ENCODE results near the gene SH3BP4. TPM values are rescaled to one million over a fixed set of nuclear protein-coding genes. Genes with fewer than 3 reads are reported as not detected.

SH3BP4 gene
- total RNA-seq, 2 donors from 2014 or later: 1.5 to 1.6 TPM

DNA sequence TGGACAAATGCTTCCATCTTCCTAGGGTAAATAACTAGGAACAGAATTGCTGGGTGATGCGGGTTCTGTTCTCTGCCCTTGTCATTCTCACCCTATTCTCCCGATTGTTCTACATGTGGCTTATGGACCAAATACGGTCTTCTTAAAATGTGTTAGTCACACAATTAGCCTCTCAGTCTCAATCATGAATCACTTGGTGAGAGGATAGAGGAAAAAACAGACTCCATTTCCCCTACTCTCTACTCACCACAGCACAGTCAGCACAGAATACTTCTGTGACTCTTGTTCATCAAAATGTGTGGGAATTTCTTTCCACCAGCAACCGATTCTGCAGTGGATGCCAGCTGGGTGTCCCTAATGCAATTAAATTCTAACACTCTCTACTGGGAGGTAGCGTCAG, 125.2 kb downstream of the SH3BP4 start:
- ATAC-seq (replicated peaks in 1 of 2): no peak
- H3K27me3 Mint-ChIP-seq (ENCODE audit: low read depth): no peaks in the 10 kb centered on the region
- H3K9me3 Mint-ChIP-seq: no peaks in the 10 kb centered on the region
- no peaks in the 10 kb centered on the region for H3K36me3 Mint-ChIP-seq (ENCODE audit: insufficient read depth in 2 of 2)
- DNase-seq: no peak
- H3K4me1 Mint-ChIP-seq (ENCODE audit: low read depth): no peaks in the 10 kb centered on the region
- no peak overlapping the region for H3K27ac Mint-ChIP-seq
- H3K4me3 Mint-ChIP-seq: no peak overlapping the region

DNA sequence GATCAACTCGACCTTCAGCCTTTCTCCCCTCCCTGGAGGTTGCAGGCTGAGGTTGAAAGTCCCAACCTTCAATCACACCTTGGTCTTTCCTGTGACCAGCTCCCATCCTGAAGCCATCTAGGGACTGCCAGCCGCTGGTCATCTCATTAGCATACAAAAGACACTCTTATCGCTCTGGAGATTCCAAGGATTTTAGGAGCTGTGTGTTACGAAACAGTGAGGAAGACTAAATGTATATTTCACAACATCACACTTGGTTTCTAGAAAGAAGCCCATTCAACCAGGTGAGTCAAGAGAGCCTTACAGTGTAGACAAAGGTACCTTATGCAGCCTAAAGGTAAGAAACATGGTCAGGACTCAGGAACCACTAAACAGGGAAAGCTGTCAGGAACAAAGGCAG, 126.4 kb downstream of the SH3BP4 start:
- H3K27ac Mint-ChIP-seq: no peak overlapping the region
- DNase-seq (no peak), ATAC-seq (replicated peaks in 1 of 2) (no peak)
- H3K9me3 Mint-ChIP-seq: no peaks in the 10 kb centered on the region
- no peak overlapping the region for H3K4me3 Mint-ChIP-seq
- no peaks in the 10 kb centered on the region for H3K36me3 Mint-ChIP-seq (ENCODE audit: insufficient read depth in 2 of 2)
- no peaks in the 10 kb centered on the region for H3K4me1 Mint-ChIP-seq (ENCODE audit: low read depth)
- H3K27me3 Mint-ChIP-seq (ENCODE audit: low read depth): no peaks in the 10 kb centered on the region

DNA sequence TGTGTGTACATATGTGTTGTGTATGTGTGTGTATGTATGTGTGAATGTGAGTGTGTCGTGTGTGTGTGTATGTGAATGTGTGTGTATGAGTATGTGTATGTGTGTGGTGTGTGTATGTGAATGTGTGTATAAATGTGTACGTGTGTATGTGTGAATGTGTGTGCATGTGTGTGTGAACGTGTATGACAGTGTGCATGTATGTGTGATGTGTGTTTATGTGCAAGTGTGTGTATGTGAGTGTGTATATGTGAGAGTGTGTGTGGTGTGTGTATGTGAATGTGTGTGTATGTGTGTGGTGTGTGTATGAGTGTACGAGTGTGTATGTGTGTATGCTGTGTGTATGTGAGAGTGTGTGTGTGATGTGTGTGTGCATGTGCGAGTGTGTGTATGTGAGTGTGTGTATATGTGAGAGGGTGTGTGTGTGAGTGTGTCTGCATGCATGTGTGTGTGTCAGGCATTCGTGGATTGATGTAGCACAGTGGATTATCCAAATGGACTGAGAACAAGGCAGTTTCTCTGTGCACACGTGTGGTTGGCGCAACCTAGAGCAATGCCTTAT, 127.2 kb downstream of the SH3BP4 start:
- Mint-ChIP-seq H3K27me3 (ENCODE audit: low read depth) (no peaks in the 10 kb centered on the region), H3K4me1 (ENCODE audit: low read depth) (no peaks in the 10 kb centered on the region), H3K27ac (no peak overlapping the region), H3K4me3 (no peak overlapping the region), H3K36me3 (ENCODE audit: insufficient read depth in 2 of 2) (no peaks in the 10 kb centered on the region), H3K9me3 (no peaks in the 10 kb centered on the region)
- no peak for ATAC-seq (replicated peaks in 1 of 2)
- no peak for DNase-seq

DNA sequence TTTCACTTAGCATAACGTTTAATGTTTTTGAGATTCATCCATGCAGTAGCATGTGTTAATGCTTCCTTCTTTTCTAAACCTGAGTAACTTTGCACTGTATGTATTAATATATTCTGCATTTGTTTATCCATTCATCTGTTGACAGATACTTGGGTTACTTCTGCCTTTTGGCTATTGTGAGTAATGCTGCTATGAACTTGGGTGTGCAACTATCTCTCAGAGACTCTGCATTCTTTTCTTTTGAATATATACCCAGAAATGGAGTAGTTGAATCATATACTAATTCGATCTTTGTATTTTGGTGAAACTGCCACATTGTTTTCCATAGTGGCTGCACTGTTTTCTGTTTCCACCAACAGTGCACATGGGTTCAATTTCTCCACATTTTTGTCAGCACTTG, 128.3 kb downstream of the SH3BP4 start:
- Mint-ChIP-seq H3K27me3 (ENCODE audit: low read depth) (peaks cover 1% of the 10 kb centered on the region), H3K36me3 (ENCODE audit: insufficient read depth in 2 of 2) (no peaks in the 10 kb centered on the region), H3K27ac (no peak overlapping the region), H3K4me3 (no peak overlapping the region), H3K9me3 (peaks cover 0 to 3% of the 10 kb centered on the region in 2 donors), H3K4me1 (ENCODE audit: low read depth) (no peaks in the 10 kb centered on the region)
- ATAC-seq (replicated peaks in 1 of 2) (no peak), DNase-seq (no peak)

DNA sequence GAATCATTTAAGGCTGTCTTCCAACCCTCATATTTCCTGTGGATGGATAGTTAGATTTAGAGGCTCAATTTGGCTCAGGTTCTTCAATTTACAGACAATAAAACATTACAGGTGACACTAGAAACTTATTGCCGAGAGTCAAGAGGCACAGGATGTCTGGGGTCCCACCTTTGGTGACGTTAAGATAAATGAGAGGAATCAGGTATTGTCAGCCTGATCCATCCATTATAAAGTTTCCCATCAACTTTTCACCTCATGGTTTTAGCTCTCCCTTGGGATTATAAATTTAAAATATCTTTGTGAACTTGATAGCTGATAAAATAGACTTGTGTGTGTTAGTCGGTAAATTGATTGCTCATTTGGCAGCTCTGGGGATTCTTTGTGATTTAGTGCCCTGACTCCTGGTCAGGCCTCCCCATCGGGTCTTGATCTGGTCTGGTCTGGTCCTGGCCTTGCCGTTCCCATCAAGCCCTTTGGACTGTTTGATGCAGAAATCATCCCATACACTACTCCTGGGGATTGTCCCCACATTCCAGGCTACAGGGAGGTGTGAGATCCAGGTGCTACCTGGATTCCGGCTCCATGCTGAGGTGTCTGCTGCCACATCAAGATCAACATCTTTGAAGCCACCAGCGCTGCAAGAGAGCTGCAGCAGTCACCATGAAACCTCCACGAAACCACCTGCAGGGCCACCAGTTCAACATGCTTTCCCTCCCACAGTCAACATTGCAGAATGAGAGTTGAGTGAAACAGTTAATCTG, 130.9 kb downstream of the SH3BP4 start:
- Mint-ChIP-seq H3K27ac (no peak overlapping the region), H3K27me3 (ENCODE audit: low read depth) (peaks cover 16% of the 10 kb centered on the region), H3K36me3 (ENCODE audit: insufficient read depth in 2 of 2) (no peaks in the 10 kb centered on the region), H3K4me3 (no peak overlapping the region), H3K4me1 (ENCODE audit: low read depth) (no peaks in the 10 kb centered on the region), H3K9me3 (peaks cover 0 to 5% of the 10 kb centered on the region in 2 donors)
- DNase-seq (no peak), ATAC-seq (replicated peaks in 1 of 2) (peak in 1 of 2 donors; percentile 21)

GRCh38 chr2:235083822-235084221, 132.0 kb downstream of the SH3BP4 start:
- H3K27me3 Mint-ChIP-seq (ENCODE audit: low read depth): peaks cover 16% of the 10 kb centered on the region
- no peak overlapping the region for H3K27ac Mint-ChIP-seq

DNA sequence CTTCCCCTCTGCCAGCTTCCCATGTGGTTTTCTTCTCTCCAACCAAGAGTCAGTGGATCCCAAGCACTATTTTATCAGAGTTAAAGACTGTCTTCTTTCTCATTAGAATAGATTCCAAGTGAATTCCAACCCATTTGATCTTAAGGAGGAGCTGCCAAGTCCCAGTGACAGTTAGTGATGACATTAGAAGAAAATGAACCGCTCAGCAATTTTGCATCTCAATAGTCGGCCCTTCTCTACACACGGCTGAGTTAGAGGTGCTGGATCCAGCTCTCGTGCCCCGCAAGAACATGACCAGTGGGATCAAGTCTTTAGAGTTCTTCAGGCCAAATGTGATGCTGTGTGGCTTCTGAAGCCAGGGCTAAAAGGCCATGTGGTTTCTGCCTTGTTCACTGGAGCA, 132.6 kb downstream of the SH3BP4 start:
- Mint-ChIP-seq H3K4me1 (ENCODE audit: low read depth) (no peaks in the 10 kb centered on the region), H3K27ac (no peak overlapping the region), H3K4me3 (no peak overlapping the region), H3K9me3 (peaks cover 0 to 5% of the 10 kb centered on the region in 2 donors), H3K27me3 (ENCODE audit: low read depth) (peaks cover 16% of the 10 kb centered on the region), H3K36me3 (ENCODE audit: insufficient read depth in 2 of 2) (no peaks in the 10 kb centered on the region)
- no peak for ATAC-seq (replicated peaks in 1 of 2)
- no peak for DNase-seq

More at GRCh38 chr2:235083822-235084221, 132.0 kb downstream of the SH3BP4 start:
- no peak for DNase-seq
- no peak for ATAC-seq (replicated peaks in 1 of 2)
- no peak overlapping the region for H3K4me3 Mint-ChIP-seq
- H3K36me3 Mint-ChIP-seq (ENCODE audit: insufficient read depth in 2 of 2): no peaks in the 10 kb centered on the region
- H3K4me1 Mint-ChIP-seq (ENCODE audit: low read depth): no peaks in the 10 kb centered on the region
- peaks cover 0 to 5% of the 10 kb centered on the region in 2 donors for H3K9me3 Mint-ChIP-seq

DNA sequence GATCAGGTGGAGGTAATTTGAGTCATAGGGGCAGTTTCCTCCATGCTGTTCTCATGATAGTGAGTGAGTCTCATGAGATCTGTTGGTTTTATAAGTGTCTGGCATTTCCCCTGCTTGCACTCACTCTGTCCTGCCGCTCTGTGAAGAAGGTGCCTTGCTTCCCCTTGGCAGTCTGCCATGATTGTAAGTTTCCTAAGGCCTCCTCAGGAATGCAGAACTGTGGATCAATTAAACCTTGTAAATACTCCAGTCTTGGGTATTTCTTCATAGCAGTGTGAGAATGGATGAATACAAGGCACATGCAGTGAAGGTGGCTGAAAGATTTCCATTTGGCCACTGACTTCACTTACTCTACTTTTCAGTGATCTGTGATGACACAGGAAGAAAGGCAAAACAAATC, 133.7 kb downstream of the SH3BP4 start:
- Mint-ChIP-seq H3K27me3 (ENCODE audit: low read depth) (peaks cover 16% of the 10 kb centered on the region), H3K4me3 (no peak overlapping the region)
- no peak for ATAC-seq (replicated peaks in 1 of 2)

DNA sequence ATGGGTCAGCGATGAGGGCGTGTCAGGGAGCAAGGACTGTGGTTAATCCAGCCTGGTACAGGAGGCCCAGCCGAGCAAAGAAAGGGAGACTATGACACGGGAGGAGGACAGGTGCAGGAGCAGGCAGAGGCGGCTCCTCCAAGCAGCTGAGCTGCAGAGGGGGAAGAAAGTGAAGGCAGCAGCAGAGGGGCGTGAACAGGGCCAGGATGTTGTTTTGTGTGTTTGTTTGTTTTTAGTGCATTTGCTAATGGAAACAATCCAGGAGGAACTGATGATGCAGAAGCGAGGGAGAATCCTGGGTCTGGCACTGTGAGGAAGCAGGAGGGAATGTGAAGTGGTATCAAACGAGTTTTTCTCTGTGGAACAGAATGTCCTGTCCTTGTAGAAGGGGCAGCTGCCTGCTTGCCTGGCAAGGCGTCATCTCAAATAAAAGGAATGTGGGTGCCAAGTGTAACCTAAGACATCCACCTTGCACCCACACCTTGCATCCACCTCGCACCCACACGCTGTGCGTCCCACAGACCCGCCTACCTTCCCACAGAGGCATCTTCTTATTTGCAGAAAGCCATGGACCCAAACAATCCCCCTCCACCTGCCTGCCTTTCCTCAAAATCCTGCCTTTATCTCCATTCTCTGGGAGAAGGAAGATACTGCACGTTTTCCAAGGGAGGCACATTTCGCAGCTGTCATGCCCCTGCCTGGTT, 134.8 kb downstream of the SH3BP4 start:
- H3K4me3 Mint-ChIP-seq: no peak overlapping the region
- no peak overlapping the region for H3K27ac Mint-ChIP-seq
- peaks cover 0 to 5% of the 10 kb centered on the region in 2 donors for H3K9me3 Mint-ChIP-seq
- H3K4me1 Mint-ChIP-seq (ENCODE audit: low read depth): no peaks in the 10 kb centered on the region
- DNase-seq (no peak), ATAC-seq (replicated peaks in 1 of 2) (no peak)
- no peaks in the 10 kb centered on the region for H3K36me3 Mint-ChIP-seq (ENCODE audit: insufficient read depth in 2 of 2)
- peaks cover 16% of the 10 kb centered on the region for H3K27me3 Mint-ChIP-seq (ENCODE audit: low read depth)

More for the DNA sequence above, 133.7 kb downstream of the SH3BP4 start:
- no peak overlapping the region for H3K27ac Mint-ChIP-seq
- DNase-seq: no peak
- H3K4me1 Mint-ChIP-seq (ENCODE audit: low read depth): no peaks in the 10 kb centered on the region
- peaks cover 0 to 5% of the 10 kb centered on the region in 2 donors for H3K9me3 Mint-ChIP-seq
- no peaks in the 10 kb centered on the region for H3K36me3 Mint-ChIP-seq (ENCODE audit: insufficient read depth in 2 of 2)

- Mint-ChIP-seq H3K9me3 (peaks cover 0 to 5% of the 10 kb centered on the region in 2 donors), H3K4me1 (ENCODE audit: low read depth) (no peaks in the 10 kb centered on the region)
- DNase-seq: no peak
These were observed 136.1 kb downstream of the SH3BP4 start for GRCh38 chr2:235087832-235088495.

DNA sequence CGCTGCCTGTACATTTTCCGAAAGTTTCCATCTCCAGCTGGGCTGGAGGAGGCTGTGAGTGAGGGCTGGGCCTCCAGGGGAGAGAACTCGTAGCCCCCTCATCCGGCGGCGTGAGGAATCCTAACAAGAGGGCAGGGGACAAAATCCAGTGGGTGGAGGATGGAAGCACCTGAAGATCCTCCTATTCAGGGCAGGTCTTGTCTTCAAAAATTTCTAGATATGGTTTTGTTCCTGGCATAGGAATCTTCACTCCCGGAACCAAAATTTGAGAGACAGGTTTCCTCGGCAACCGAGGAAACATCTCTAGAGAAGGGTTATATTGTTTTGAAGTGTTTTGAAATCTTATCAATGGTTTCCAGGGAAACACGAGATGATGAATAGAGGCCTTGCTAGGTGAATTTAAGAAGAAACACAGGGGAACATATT, 136.7 kb downstream of the SH3BP4 start:
- Mint-ChIP-seq H3K36me3 (ENCODE audit: insufficient read depth in 2 of 2) (no peaks in the 10 kb centered on the region), H3K27me3 (ENCODE audit: low read depth) (peaks cover 16% of the 10 kb centered on the region), H3K9me3 (peaks cover 0 to 5% of the 10 kb centered on the region in 2 donors), H3K4me3 (no peak overlapping the region), H3K4me1 (ENCODE audit: low read depth) (no peaks in the 10 kb centered on the region), H3K27ac (no peak overlapping the region)
- DNase-seq (no peak), ATAC-seq (replicated peaks in 1 of 2) (no peak)

More at GRCh38 chr2:235087832-235088495, 136.1 kb downstream of the SH3BP4 start:
- H3K27me3 Mint-ChIP-seq (ENCODE audit: low read depth): peaks cover 16% of the 10 kb centered on the region
- H3K27ac Mint-ChIP-seq: no peak overlapping the region
- H3K36me3 Mint-ChIP-seq (ENCODE audit: insufficient read depth in 2 of 2): no peaks in the 10 kb centered on the region
- H3K4me3 Mint-ChIP-seq: no peak overlapping the region
- no peak for ATAC-seq (replicated peaks in 1 of 2)

DNA sequence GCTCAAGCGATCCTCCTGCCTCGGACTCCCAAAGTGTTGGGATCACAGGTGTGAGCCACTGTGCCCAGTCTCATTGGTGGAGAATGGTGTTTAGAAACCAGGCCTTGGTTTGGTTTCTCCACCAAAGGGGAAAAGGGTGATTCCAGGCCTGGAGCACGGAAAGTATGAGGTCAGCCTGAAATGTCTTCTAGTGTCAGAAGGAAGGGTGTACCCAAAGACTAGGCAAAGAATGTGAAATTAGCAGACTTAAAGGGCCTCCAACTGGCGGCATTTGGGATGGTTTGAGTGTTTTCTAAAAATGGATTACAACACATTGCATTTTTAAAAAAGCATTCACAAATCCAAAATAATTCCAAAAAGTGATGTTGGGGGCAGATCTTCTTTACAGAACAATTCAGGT, 139.6 kb downstream of the SH3BP4 start:
- Mint-ChIP-seq H3K36me3 (ENCODE audit: insufficient read depth in 2 of 2) (no peaks in the 10 kb centered on the region), H3K4me1 (ENCODE audit: low read depth) (no peaks in the 10 kb centered on the region), H3K27ac (no peak overlapping the region), H3K9me3 (no peaks in the 10 kb centered on the region), H3K4me3 (no peak overlapping the region), H3K27me3 (ENCODE audit: low read depth) (peaks cover 2% of the 10 kb centered on the region)
- ATAC-seq (replicated peaks in 1 of 2) (no peak), DNase-seq (no peak)

DNA sequence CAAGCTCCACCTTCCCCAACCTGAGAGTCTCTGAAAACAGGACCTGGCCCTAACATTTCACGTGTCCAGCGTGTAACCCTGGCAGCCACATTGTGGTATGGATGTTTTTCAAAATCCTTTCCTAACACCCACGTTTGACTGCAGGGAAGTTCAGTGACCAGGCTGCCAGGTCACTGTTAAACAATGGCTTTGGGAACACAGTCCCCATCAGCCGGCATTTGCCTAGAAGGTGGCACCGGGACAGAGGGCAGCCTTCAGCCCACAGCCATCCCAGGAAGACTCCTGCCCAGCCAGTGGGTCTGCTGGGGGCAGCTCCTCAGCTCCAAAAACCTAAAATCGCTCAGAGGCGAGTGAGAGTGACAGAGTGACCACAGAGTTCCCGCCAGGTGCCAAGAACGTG, 140.2 kb downstream of the SH3BP4 start:
- Mint-ChIP-seq H3K4me3 (no peak overlapping the region), H3K27ac (no peak overlapping the region), H3K36me3 (ENCODE audit: insufficient read depth in 2 of 2) (no peaks in the 10 kb centered on the region), H3K4me1 (ENCODE audit: low read depth) (no peaks in the 10 kb centered on the region), H3K27me3 (ENCODE audit: low read depth) (no peaks in the 10 kb centered on the region), H3K9me3 (no peaks in the 10 kb centered on the region)
- ATAC-seq (replicated peaks in 1 of 2): no peak
- DNase-seq: no peak
